WTC11 (cell line): ENCODE measurements around the gene IRS2. TPM values are rescaled to one million over a fixed set of nuclear protein-coding genes. Genes with fewer than 3 reads are reported as not detected.

ENCODE experiments used
- ATAC-seq: fragments of 200-7000 bp; cut with Tn5 transposase; 2 replicates; pipeline ENCODE4 v1.10.0; 2021; ENCODE audit warnings: mild to moderate bottlenecking, moderate library complexity
- CTCF ChIA-PET: fragments of 300-600 bp; sonication (Branson Sonifier 250); formaldehyde crosslinking; loops from one replicate; lab custom pipeline; 2021; ENCODE audit warnings: antibody characterized with exemption; lab: Charles Lee
- POLR2A ChIA-PET: fragments of 350-600 bp; sonication (Branson Sonifier 250); formaldehyde crosslinking; loops from one replicate; lab custom pipeline; 2021; ENCODE audit warnings: antibody characterized with exemption; lab: Charles Lee
- DNase-seq: peaks from one replicate; pipeline ENCODE4 v3.0.0; 2021; ENCODE audit warnings: low spot score
- H3K27ac Mint-ChIP-seq: 2 replicates; pipeline ENCODE4 v1.8.0; 2021; ENCODE audit warnings: mixed read lengths
- H3K27me3 Mint-ChIP-seq: 2 replicates; pipeline ENCODE4 v1.8.0; 2021; ENCODE audit warnings: low read depth, mild to moderate bottlenecking, moderate library complexity, mixed read lengths
- H3K36me3 Mint-ChIP-seq: 2 replicates; pipeline ENCODE4 v1.8.0; 2021; ENCODE audit warnings: mixed read lengths
- H3K4me1 Mint-ChIP-seq: 2 replicates; pipeline ENCODE4 v1.8.0; 2022; ENCODE audit warnings: mixed read lengths
- H3K4me3 Mint-ChIP-seq: 2 replicates; pipeline ENCODE4 v1.8.0; 2021; ENCODE audit warnings: mild to moderate bottlenecking, moderate library complexity, mixed read lengths
- H3K9me3 Mint-ChIP-seq: 2 replicates; pipeline ENCODE4 v1.8.0; 2021; ENCODE audit warnings: mixed read lengths
- ATF1 ChIP-seq: sonication (generic); formaldehyde crosslinking; IDR thresholded peaks from 2 replicates; pipeline ENCODE4 v1.8.1; 2023; ENCODE audit warnings: mild to moderate bottlenecking, moderate library complexity, missing genetic modification reagents
- ELF4 ChIP-seq: sonication (generic); formaldehyde crosslinking; IDR thresholded peaks from 2 replicates; pipeline ENCODE4 v1.8.1; 2022; ENCODE audit warnings: low read depth, mild to moderate bottlenecking, moderate library complexity, missing genetic modification reagents
- ESRRA ChIP-seq: sonication (generic); formaldehyde crosslinking; IDR thresholded peaks from 2 replicates; pipeline ENCODE4 v1.8.1; 2022; ENCODE audit warnings: mild to moderate bottlenecking, missing genetic modification reagents, borderline replicate concordance
- GTF2I ChIP-seq: fragments of 250-450 bp; sonication (Bioruptor Pico); conservative IDR thresholded peaks from 2 replicates; pipeline ENCODE4 v1.4.0; 2021; ENCODE audit warnings: mild to moderate bottlenecking
- IRF2 ChIP-seq: sonication (generic); formaldehyde crosslinking; IDR thresholded peaks from 2 replicates; pipeline ENCODE4 v1.8.0; 2022; ENCODE audit warnings: low read depth, missing genetic modification reagents, borderline replicate concordance
- JAZF1 ChIP-seq: fragments of 250-450 bp; sonication (Bioruptor Pico); IDR thresholded peaks from 2 replicates; pipeline ENCODE4 v1.9.0; 2021; ENCODE audit warnings: moderate library complexity, mild to moderate bottlenecking, inconsistent platforms
- MYBL2 ChIP-seq: sonication (generic); formaldehyde crosslinking; IDR thresholded peaks from 2 replicates; pipeline ENCODE4 v1.8.1; 2023; ENCODE audit warnings: mild to moderate bottlenecking, moderate library complexity, missing genetic modification reagents
- NFATC4 ChIP-seq: fragments of 250-450 bp; sonication (Bioruptor Pico); IDR thresholded peaks from 2 replicates; pipeline ENCODE4 v1.9.0; 2021; ENCODE audit warnings: mild to moderate bottlenecking
- RELA ChIP-seq: sonication (generic); formaldehyde crosslinking; IDR thresholded peaks from 2 replicates; pipeline ENCODE4 v1.8.1; 2022; ENCODE audit warnings: missing genetic modification reagents, mild to moderate bottlenecking, borderline replicate concordance
- TEAD1 ChIP-seq: sonication (generic); formaldehyde crosslinking; IDR thresholded peaks from 2 replicates; pipeline ENCODE4 v1.8.0; 2022; ENCODE audit warnings: mild to moderate bottlenecking, missing genetic modification reagents
- ZNF138 ChIP-seq: sonication (generic); formaldehyde crosslinking; conservative IDR thresholded peaks from 2 replicates; pipeline ENCODE4 v1.8.1; 2022; ENCODE audit warnings: mild to moderate bottlenecking, moderate library complexity, missing genetic modification reagents
- ZNF232 ChIP-seq: sonication (generic); formaldehyde crosslinking; IDR thresholded peaks from 2 replicates; pipeline ENCODE4 v1.8.0; 2022; ENCODE audit warnings: mild to moderate bottlenecking, missing genetic modification reagents
- ZNF416 ChIP-seq: fragments of 250-450 bp; sonication (Bioruptor Pico); IDR thresholded peaks from 2 replicates; pipeline ENCODE4 v1.9.0; 2021; ENCODE audit warnings: mild to moderate bottlenecking, inconsistent platforms
- ZNF671 ChIP-seq: fragments of 250-450 bp; sonication (Bioruptor Pico); IDR thresholded peaks from 2 replicates; pipeline ENCODE4 v1.8.0; 2021; ENCODE audit warnings: mild to moderate bottlenecking
- total RNA-seq: library from RNA; stranded (reverse); gene quantifications from 3 replicates; pipeline ENCODE4 v1.2.3, GENCODE V29; 2021
- TF ChIP-seq, protein P1 (sequence below): sonication (generic); formaldehyde crosslinking; IDR thresholded peaks from 2 replicates; pipeline ENCODE4 v1.8.1; 2023; ENCODE audit warnings: mild to moderate bottlenecking, missing genetic modification reagents, moderate library complexity
- TF ChIP-seq, protein P2 (sequence below): sonication (generic); formaldehyde crosslinking; IDR thresholded peaks from 2 replicates; pipeline ENCODE4 v1.8.0; 2022; ENCODE audit warnings: mild to moderate bottlenecking, missing genetic modification reagents
- TF ChIP-seq, protein P3 (sequence below): fragments of 250-450 bp; sonication (Bioruptor Pico); IDR thresholded peaks from 2 replicates; pipeline ENCODE4 v2.1.2; 2022; ENCODE audit warnings: mild to moderate bottlenecking, moderate library complexity
- TF ChIP-seq, protein P4 (sequence below): sonication (generic); formaldehyde crosslinking; conservative IDR thresholded peaks from 2 replicates; pipeline ENCODE4 v1.8.1; 2023; ENCODE audit warnings: mild to moderate bottlenecking, low read depth, missing genetic modification reagents, moderate library complexity
- TF ChIP-seq, protein P5 (sequence below): sonication (generic); formaldehyde crosslinking; IDR thresholded peaks from 2 replicates; pipeline ENCODE4 v1.8.1; 2022; ENCODE audit warnings: low read depth, mild to moderate bottlenecking, moderate library complexity, missing genetic modification reagents, borderline replicate concordance
- TF ChIP-seq, protein P6 (sequence below): sonication (generic); formaldehyde crosslinking; IDR thresholded peaks from 2 replicates; pipeline ENCODE4 v1.8.1; 2023; ENCODE audit warnings: mild to moderate bottlenecking, moderate library complexity, missing genetic modification reagents

IRS2 gene
- total RNA-seq, 1 experiment from 2014 or later: 20.5 TPM

DNA sequence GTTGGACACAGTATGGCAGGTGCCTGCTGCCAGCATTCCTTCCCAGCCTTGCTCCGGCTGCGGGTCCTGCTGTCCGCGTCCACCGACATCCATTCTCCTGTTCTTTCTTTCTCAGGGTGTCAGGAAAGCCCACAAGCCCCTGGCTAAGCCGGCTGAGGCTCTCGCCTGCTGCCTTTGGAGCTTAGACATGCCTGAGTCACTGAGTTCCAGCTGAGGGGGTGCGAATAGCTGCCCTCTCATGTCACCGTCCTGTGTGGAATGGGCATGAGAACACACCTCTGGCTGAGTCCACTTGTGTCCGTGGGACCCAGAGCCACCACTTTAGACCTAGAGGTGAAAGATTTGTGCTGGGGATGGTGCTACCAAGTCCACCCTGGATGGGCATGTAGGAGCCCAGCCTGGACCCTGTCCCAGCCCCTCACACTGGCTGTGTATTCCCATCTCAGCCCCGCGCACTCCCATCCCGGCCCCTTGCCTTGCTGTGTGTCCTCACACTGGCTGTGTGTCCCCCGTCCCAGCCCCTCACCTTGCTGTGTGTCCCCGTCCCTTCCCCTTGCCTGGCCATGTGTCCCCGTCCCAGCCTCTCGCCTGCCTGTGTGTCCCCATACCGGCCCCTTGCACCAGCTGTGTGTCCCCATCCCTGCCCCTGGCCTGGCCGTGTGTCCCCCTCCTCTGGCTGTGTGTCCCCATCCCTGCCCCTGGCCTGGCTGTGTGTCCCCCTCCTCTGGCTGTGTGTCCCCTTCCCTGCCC, 24.6 kb upstream of the IRS2 start (continued):
- TF ChIP-seq ELF4 (CRISPR knock-in tag) (no peak), TEAD1 (CRISPR knock-in tag) (no peak)
- TF ChIP-seq, protein P1, sequence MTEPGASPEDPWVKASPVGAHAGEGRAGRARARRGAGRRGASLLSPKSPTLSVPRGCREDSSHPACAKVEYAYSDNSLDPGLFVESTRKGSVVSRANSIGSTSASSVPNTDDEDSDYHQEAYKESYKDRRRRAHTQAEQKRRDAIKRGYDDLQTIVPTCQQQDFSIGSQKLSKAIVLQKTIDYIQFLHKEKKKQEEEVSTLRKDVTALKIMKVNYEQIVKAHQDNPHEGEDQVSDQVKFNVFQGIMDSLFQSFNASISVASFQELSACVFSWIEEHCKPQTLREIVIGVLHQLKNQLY (CRISPR knock-in tag): no peak

DNA sequence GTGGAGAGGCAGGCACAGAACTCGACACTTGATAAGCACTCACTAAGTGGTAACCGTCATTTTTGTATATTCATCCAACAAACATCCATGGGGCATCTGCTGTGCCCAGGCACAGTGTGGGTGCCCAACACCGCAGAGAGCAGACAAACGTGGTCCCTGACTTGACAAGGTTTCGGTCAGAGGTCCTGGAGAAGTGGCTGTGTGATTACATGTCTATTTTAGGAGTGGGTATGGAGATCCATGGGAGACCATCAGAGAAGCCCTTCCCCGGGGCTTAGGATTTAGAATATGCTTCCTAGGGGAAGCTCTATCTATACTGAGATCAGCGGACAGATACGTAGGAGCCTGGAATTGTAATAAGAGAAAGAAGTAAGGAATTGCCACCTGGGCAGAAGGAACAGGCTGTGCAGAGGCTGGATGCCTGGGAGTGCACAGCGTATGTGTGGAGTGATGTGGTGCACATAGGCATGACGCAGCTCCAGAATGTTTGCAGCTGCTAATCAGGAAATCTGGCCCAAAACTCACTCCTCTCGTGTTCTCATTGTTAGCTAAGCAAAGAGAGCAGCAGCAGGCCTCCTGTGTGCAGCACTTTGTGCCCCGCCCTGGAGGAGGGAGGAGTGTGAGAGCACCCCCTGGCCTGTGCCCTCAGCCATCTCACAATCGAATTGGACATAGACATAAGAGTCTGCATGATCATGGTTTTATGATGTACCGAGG, 23.0 kb upstream of the IRS2 start:
- H3K27ac Mint-ChIP-seq: no peak overlapping the region
- ChIA-PET CTCF (no interaction called here), POLR2A (no interaction called here)
- no peaks in the 10 kb centered on the region for H3K4me1 Mint-ChIP-seq
- no peak overlapping the region for H3K4me3 Mint-ChIP-seq
- no peak for ATAC-seq
- H3K27me3 Mint-ChIP-seq: no peaks in the 10 kb centered on the region
- no peak for DNase-seq
- no peaks in the 10 kb centered on the region for H3K36me3 Mint-ChIP-seq
- no peaks in the 10 kb centered on the region for H3K9me3 Mint-ChIP-seq
- TF ChIP-seq ATF1 (no peak), ZNF138 (CRISPR knock-in tag) (no peak), ZNF671 (CRISPR knock-in tag) (no peak)

DNA sequence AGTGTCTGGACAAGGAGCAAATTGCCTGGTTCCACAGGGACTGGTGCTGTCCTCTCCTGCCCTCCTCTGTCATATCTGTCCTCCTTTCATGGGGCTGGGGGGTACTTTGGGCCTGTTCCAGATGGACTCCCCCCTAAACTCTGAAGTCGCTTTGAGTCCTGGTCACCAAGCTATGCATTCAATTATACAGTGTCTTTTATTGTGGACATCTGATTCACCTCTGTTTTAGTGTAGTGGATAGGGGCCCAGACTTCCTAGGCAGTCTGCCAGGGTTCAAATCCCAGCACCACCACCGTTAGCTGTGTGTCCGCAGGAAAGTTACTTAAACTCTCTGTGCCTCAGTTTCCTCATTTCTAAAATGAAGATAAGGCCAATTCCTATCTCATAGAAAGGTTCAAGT, 21.0 kb upstream of the IRS2 start:
- TF ChIP-seq MYBL2 (CRISPR knock-in tag) (no peak), NFATC4 (CRISPR knock-in tag) (no peak), ZNF232 (CRISPR knock-in tag) (no peak), ZNF671 (CRISPR knock-in tag) (no peak), JAZF1 (CRISPR knock-in tag) (no peak), RELA (CRISPR knock-in tag) (no peak), IRF2 (CRISPR knock-in tag) (no peak), ZNF416 (no peak), ELF4 (CRISPR knock-in tag) (no peak), ESRRA (no peak), GTF2I (no peak)
- TF ChIP-seq, protein P2, sequence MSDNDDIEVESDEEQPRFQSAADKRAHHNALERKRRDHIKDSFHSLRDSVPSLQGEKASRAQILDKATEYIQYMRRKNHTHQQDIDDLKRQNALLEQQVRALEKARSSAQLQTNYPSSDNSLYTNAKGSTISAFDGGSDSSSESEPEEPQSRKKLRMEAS (CRISPR knock-in tag): no peak
- TF ChIP-seq, protein P3, sequence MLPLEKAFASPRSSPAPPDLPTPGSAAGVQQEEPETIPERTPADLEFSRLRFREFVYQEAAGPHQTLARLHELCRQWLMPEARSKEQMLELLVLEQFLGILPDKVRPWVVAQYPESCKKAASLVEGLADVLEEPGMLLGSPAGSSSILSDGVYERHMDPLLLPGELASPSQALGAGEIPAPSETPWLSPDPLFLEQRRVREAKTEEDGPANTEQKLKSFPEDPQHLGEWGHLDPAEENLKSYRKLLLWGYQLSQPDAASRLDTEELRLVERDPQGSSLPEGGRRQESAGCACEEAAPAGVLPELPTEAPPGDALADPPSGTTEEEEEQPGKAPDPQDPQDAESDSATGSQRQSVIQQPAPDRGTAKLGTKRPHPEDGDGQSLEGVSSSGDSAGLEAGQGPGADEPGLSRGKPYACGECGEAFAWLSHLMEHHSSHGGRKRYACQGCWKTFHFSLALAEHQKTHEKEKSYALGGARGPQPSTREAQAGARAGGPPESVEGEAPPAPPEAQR (CRISPR knock-in tag): no peak
- TF ChIP-seq, protein P4, sequence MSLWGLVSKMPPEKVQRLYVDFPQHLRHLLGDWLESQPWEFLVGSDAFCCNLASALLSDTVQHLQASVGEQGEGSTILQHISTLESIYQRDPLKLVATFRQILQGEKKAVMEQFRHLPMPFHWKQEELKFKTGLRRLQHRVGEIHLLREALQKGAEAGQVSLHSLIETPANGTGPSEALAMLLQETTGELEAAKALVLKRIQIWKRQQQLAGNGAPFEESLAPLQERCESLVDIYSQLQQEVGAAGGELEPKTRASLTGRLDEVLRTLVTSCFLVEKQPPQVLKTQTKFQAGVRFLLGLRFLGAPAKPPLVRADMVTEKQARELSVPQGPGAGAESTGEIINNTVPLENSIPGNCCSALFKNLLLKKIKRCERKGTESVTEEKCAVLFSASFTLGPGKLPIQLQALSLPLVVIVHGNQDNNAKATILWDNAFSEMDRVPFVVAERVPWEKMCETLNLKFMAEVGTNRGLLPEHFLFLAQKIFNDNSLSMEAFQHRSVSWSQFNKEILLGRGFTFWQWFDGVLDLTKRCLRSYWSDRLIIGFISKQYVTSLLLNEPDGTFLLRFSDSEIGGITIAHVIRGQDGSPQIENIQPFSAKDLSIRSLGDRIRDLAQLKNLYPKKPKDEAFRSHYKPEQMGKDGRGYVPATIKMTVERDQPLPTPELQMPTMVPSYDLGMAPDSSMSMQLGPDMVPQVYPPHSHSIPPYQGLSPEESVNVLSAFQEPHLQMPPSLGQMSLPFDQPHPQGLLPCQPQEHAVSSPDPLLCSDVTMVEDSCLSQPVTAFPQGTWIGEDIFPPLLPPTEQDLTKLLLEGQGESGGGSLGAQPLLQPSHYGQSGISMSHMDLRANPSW (CRISPR knock-in tag): no peak
- TF ChIP-seq, protein P5, sequence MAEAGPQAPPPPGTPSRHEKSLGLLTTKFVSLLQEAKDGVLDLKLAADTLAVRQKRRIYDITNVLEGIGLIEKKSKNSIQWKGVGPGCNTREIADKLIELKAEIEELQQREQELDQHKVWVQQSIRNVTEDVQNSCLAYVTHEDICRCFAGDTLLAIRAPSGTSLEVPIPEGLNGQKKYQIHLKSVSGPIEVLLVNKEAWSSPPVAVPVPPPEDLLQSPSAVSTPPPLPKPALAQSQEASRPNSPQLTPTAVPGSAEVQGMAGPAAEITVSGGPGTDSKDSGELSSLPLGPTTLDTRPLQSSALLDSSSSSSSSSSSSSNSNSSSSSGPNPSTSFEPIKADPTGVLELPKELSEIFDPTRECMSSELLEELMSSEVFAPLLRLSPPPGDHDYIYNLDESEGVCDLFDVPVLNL (CRISPR knock-in tag): no peak
- TF ChIP-seq, protein P6, sequence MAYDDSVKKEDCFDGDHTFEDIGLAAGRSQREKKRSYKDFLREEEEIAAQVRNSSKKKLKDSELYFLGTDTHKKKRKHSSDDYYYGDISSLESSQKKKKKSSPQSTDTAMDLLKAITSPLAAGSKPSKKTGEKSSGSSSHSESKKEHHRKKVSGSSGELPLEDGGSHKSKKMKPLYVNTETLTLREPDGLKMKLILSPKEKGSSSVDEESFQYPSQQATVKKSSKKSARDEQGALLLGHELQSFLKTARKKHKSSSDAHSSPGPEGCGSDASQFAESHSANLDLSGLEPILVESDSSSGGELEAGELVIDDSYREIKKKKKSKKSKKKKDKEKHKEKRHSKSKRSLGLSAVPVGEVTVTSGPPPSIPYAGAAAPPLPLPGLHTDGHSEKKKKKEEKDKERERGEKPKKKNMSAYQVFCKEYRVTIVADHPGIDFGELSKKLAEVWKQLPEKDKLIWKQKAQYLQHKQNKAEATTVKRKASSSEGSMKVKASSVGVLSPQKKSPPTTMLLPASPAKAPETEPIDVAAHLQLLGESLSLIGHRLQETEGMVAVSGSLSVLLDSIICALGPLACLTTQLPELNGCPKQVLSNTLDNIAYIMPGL (CRISPR knock-in tag): no peak
- 0 out of 2 replicates have a peak, but pooled peaks cover 3% of the 10 kb centered on the region for H3K9me3 Mint-ChIP-seq
- ATAC-seq (no peak), DNase-seq (no peak)
- no peaks in the 10 kb centered on the region for H3K36me3 Mint-ChIP-seq
- no peak overlapping the region for H3K4me3 Mint-ChIP-seq
- ChIA-PET CTCF (no interaction called here), POLR2A (no interaction called here)
- H3K27me3 Mint-ChIP-seq: no peaks in the 10 kb centered on the region
- H3K4me1 Mint-ChIP-seq: 0 out of 2 replicates have a peak, but pooled peaks cover 8% of the 10 kb centered on the region
- H3K27ac Mint-ChIP-seq: no peak overlapping the region
